Measurements from ENCODE around the gene OSBPL3.
A peak's percentile ranks its signal among the peaks of the same experiment; 100 is the strongest.

The OSBPL3 gene

GRCh38 chr7:24858108-24858977, 121.6 kb downstream of the OSBPL3 start:
- no peak for DNase-seq

- no peak for DNase-seq
Observed at GRCh38 chr7:24857623-24858022, 122.4 kb downstream of the OSBPL3 start.

DNA sequence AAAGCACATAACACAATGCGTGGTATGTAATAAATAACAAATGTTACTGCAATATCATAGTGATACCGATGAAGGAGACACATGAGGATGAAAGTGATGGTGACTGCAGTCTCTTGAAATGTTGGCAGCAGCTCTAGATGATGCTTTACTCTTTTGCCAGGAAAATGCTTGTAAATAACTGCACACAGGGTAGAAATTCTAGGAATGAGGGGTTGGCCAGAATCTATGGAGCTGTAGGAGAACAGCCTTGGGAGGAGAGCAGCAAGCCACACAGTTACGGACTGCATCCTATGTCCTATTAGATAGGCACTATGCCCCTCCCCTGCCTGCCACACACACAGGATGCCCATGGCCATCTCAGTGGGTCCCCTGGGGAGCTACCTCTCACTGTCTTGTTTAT, 125.1 kb downstream of the OSBPL3 start:
- DNase-seq = no peak

GRCh38 chr7:24851786-24852185, 128.2 kb downstream of the OSBPL3 start:
- DNase-seq = peak; percentile 10

DNA sequence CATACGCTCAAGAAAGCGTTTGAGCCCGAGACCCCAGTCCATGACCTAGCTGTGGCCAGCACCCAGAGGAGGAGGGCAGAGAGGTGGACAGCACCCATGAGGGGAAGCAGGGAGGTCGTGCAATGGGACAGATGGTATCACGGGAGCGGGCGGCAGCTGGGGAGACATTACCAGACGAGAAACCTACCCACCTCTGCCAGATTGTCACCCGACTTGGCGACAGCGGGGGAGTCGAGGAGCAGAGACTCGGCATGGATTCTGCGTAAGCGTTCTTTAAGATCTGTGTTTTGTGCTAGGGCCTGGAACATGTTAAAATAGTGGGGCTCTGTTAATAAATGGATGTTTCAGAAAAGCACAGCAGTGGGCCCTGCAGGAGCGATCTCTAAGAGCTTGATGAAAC, 131.1 kb downstream of the OSBPL3 start:
- no peak for DNase-seq

GRCh38 chr7:24847754-24848153, 132.2 kb downstream of the OSBPL3 start:
- no peak for DNase-seq

DNA sequence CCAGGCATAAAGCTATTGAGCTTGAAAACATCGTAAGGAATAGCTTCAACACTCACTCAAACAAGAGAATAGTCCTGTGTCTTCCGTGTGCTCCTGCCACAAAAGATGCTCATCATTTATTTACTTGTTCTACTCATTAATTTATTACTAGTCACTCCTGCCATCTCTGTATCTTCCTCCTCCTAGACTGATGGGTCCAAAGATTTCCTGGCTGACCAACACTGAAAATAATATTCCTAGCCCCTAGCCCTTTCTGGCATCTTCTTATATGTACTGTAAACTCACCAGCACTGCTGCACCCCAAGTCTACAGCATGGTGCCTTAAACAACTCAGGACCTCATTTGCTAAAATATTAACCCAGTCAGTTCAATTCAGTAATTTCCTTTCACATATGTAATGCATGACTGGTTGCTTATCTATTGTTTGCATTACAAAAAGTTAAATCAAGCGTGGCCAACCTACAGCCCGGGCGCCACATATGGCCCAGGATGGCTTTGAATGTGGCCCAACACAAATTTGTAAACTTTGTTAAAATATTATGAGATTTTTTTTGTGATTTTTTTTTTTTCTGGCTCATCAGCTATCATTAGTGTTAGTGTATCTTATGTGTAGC, 136.1 kb downstream of the OSBPL3 start:
- peak; percentile 17 for DNase-seq

- peak; percentile 47 for DNase-seq
Observed at GRCh38 chr7:24842449-24843241, 137.3 kb downstream of the OSBPL3 start.

- DNase-seq = no peak
Observed at GRCh38 chr7:24842029-24842428, 137.9 kb downstream of the OSBPL3 start.

DNA sequence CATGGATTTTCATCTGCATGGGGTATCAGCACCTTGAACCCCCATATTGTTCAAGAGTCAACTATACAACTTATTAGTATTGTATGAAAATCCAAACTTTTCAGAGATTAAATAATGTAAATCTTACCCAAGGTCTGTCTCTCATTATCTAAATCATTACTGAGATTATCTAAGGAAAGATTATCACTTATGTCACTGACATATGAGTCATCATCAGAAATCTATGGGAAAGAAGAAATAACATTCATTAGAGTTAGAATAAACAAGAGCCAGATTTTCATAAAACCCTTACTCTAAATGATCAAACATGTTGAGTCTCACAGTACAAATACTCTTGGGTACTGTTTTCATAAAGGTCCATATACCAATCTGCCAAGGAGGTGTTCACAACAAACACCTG, 139.4 kb downstream of the OSBPL3 start:
- no peak for DNase-seq

GRCh38 chr7:24836084-24836483, 143.9 kb downstream of the OSBPL3 start:
- no peak for DNase-seq

DNA sequence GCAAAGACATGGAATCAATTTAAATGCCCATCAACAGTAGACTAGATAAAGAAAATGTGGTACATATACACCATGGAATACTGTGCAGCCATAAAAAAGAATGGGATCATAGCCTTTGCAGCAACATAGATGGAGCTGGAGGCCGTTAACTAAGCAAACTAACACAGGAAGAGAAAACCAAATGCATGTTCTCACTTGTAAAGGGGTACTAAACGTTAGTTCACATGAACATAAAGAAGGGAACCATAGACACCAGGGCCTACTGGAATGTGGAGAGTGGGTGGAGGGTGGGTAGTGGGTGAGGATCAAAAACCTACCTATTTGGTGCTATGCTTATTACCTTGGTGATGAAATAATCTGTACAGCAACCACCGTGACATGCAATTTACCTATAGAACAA, 144.3 kb downstream of the OSBPL3 start:
- no peak for DNase-seq

DNA sequence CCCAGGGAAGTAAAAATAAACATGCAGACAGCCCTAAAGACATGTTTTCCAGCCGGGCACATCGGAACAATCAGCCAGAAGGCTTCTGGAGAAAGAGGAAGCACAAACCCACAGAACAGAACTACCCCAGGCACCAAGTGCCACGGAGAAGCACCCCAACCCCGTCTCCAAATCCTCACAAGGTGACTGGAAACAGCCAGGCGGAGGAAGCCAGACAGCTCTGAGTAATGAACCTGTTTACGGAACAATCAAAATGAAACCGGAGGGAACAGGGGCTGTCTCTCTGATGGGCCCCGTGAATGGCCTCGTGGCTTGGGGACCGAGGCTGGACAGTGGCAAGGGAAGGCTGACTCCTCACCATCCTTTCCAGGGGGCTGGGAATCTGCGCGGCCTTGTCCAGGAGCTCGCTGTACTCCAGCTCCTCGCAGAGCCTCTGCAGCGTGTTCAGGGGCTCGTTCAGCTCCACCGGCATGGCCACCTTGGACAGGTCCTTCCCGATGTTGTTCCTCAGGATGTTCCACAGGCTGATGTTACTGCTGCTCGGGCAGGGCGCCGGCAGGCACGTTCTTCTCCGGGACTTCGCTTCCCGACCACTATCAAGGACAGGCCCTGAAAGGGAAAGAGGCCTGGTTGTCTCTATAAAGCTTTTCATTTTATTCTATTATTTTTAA, 145.7 kb downstream of the OSBPL3 start:
- no peak for DNase-seq

- no peak for DNase-seq
Observed at GRCh38 chr7:24833549-24833948, 146.4 kb downstream of the OSBPL3 start.

DNA sequence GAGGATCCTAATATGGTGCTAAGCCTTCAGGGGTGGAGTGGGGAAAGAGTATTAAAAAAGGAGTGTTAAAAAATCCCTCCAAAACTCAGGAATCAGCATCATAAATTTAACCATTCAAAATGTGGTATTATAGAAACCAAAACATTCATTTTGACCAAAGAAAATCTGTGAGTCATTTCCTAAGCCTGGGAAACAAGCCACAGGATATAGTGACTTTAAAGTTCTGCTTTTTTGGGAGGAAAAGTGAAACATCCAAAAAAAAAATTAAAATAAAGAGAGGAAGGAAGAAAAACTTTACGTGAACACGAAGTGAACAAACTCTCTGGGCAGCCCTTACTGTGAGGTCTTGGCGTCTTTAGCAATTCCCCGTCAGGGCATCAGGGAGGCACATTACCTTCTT, 148.7 kb downstream of the OSBPL3 start:
- no peak for DNase-seq

DNA sequence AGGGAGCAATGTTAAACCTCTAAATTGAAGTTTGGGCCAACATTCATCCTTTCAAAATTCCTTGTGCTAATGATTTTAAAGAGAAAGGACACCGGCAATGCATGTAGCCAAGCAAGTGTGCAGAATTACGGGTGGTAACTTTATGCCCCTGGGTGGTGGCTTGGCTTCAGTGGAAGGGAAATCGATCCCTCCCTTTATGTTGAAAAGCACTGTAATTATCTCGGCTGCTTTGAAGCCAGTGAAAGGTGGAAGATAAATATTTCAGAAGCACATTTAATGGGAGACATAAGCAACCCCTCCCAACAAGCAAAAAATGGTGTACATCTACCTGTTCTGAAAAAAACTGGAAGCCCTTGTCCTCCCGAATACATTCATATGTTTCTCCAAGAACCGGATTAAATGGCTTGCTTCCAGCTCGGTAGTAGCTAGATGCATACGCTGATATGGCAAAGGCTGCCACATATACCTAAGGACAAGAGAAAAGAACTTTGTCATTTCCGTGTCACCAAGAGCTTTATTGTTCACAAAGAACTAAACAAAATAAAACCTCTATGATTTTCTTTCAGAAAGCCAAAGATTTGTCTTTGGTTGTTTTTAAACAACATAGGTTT, 149.4 kb downstream of the OSBPL3 start:
- DNase-seq = no peak

DNA sequence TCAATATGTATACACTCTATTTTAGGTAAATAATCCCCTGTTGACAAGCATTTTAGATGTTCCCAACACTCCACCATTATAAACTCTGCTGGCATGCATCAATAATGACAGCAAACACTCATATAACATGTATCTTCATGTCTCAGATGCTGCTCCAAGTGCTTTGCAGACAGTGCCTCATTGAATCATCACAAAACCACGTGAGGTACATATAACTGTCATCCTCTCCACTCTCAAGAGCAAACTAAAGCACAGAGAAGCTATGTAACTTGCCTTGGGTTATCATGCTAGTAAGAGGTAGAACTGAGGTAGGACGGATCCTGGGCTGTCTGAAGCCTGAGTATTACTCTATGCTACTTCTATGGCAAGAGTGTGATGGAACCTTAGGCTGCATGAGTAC, 150.2 kb downstream of the OSBPL3 start:
- DNase-seq = no peak

- no peak for DNase-seq
Observed at GRCh38 chr7:24828891-24829661, 150.9 kb downstream of the OSBPL3 start.

- no peak for DNase-seq
Observed at GRCh38 chr7:24827589-24827988, 152.4 kb downstream of the OSBPL3 start.

DNA sequence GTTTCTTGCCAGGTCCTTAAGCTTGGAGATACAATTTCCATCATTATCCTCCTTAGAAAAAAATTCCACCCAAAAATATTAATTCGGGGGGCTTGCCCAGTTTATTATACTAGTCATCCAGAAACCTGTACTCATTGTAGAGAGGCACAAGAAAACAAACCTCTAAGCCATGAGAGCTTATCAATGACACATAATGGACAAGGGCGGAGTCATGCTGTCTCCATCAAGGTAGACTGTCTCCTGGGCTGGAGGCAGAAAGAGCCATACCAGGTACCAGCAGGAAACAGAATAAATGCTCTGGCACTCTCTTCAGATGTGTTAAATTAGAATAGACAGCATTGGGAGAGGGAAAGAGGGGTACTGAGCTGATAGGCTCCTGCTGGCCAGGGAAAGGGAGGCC, 153.0 kb downstream of the OSBPL3 start:
- no peak for DNase-seq

- no peak for DNase-seq
Observed at GRCh38 chr7:24826662-24827020, 153.3 kb downstream of the OSBPL3 start.
